Astrocyte (in vitro differentiated cells and primary cell): ENCODE measurements around the gene UBE2QL1. TPM values are rescaled to one million over a fixed set of nuclear protein-coding genes. Genes with fewer than 3 reads are reported as not detected.

Experiments used
- DNase-seq: peaks from one replicate; pipeline ENCODE4 v3.0.0-alpha.2; 2010; ENCODE audit warnings: low read depth
- FAIRE-seq: peaks from 2 replicates; lab custom pipeline; 2011; peaks lifted over from hg19 to GRCh38; lab: Jason Lieb, UNC
- H2AFZ ChIP-seq: 2 replicates; pipeline ENCODE4 v1.6.0; 2012; ENCODE audit warnings: low read depth, low read length, inconsistent platforms
- H3K27ac ChIP-seq: 2 replicates; pipeline ENCODE4 v1.5.1; 2011; ENCODE audit warnings: low read depth, low read length, inconsistent platforms
- H3K27me3 ChIP-seq: 2 replicates; pipeline ENCODE4 v1.6.0; 2011; ENCODE audit warnings: low read length, inconsistent platforms; ENCODE audit not compliant: insufficient read depth
- H3K36me3 ChIP-seq: 2 replicates; pipeline ENCODE4 v1.5.1; 2011; ENCODE audit warnings: low read length, inconsistent platforms; ENCODE audit not compliant: insufficient read depth
- H3K4me1 ChIP-seq: 2 replicates; pipeline ENCODE4 v1.5.1; 2011; ENCODE audit warnings: low read length, inconsistent platforms; ENCODE audit not compliant: insufficient read depth
- H3K4me2 ChIP-seq: 2 replicates; pipeline ENCODE4 v1.6.0; 2012; ENCODE audit warnings: low read length, inconsistent platforms
- H3K4me3 ChIP-seq: 2 replicates; pipeline ENCODE4 v1.5.1; 2011; ENCODE audit warnings: low read depth, mild to moderate bottlenecking, low read length, inconsistent platforms; ENCODE audit not compliant: insufficient read depth
- H3K79me2 ChIP-seq: 2 replicates; pipeline ENCODE4 v1.6.0; 2012; ENCODE audit warnings: mild to moderate bottlenecking, low read length, inconsistent platforms; ENCODE audit not compliant: insufficient read depth
- H3K9ac ChIP-seq: 2 replicates; pipeline ENCODE4 v1.6.0; 2012; ENCODE audit warnings: mild to moderate bottlenecking, low read length, inconsistent platforms
- H3K9me3 ChIP-seq: 2 replicates; pipeline ENCODE4 v1.5.1; 2012; ENCODE audit warnings: low read depth, mild to moderate bottlenecking, low read length, inconsistent platforms; ENCODE audit not compliant: insufficient read depth
- H4K20me1 ChIP-seq: 2 replicates; pipeline ENCODE4 v1.6.0; 2012; ENCODE audit warnings: low read length, inconsistent platforms; ENCODE audit not compliant: insufficient read depth
- H3K27ac Mint-ChIP-seq: one replicate; pipeline ENCODE4 v1.8.0; 2021; ENCODE audit warnings: mild to moderate bottlenecking, mixed read lengths; ENCODE audit not compliant: unreplicated experiment
- H3K27me3 Mint-ChIP-seq: one replicate; pipeline ENCODE4 v1.8.0; 2021; ENCODE audit warnings: low read depth, mixed read lengths; ENCODE audit not compliant: unreplicated experiment
- H3K36me3 Mint-ChIP-seq: one replicate; pipeline ENCODE4 v1.8.0; 2021; ENCODE audit warnings: low read depth, mixed read lengths; ENCODE audit not compliant: unreplicated experiment
- H3K4me1 Mint-ChIP-seq: one replicate; pipeline ENCODE4 v1.8.0; 2021; ENCODE audit warnings: low read depth, mixed read lengths; ENCODE audit not compliant: unreplicated experiment
- H3K4me3 Mint-ChIP-seq: one replicate; pipeline ENCODE4 v1.8.0; 2021; ENCODE audit warnings: mild to moderate bottlenecking, moderate library complexity, mixed read lengths; ENCODE audit not compliant: unreplicated experiment
- H3K9me3 Mint-ChIP-seq: one replicate; pipeline ENCODE4 v1.8.0; 2021; ENCODE audit warnings: mild to moderate bottlenecking, mixed read lengths; ENCODE audit not compliant: unreplicated experiment
- CTCF ChIP-seq: IDR thresholded peaks from 2 replicates; pipeline ENCODE4 v1.5.1; 2011; ENCODE audit warnings: low read depth, mild to moderate bottlenecking, inconsistent platforms, low read length, moderate library complexity; ENCODE audit not compliant: insufficient read depth
- EZH2 ChIP-seq: IDR thresholded peaks from 2 replicates; pipeline ENCODE4 v1.6.1; 2012; ENCODE audit warnings: mild to moderate bottlenecking, low read length, inconsistent platforms; ENCODE audit not compliant: insufficient read depth
- total RNA-seq: library from RNA; stranded (reverse); gene quantifications from 2 replicates; pipeline ENCODE4 v1.2.1, GENCODE V29; 2021

Gene UBE2QL1
- total RNA-seq, 1 donor from 2014 or later = 0.50 TPM

DNA sequence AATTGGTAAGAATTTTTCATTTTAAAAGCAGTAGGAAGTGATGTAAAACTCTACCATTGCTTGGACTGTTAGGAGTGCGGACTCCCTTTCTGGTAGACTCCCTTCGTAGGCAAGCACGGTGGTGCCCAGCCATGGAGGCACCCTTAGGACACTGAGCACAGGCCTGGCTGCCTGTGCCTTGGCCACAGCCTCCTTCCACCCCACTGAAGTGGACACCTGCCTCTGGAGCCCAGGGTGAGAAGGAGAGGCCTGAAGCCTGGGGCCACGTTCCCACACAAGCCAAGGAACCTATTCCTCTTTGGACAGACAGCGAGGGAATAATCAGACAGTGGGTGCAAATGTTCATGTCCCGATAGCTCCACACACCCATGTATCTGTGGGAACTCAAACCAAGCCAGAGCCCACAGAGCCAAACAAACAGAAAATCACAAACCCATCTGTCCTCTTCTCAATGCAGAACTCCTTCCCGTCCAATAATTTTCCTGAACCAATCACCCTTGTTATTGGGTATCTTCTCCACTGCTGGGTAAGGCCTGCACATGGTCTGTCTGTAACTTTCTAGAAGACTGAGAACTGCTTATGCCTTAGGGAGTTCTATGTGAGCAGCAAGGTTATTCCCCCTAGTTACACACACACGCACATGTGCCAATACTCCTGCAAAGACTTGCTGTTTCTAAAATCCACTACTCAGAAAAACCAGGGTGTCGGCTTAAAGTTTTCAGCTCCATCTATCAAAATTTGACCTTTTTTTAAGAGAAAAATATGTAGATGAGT lies 45.2 kb downstream of the UBE2QL1 start:
- no peaks in the 10 kb centered on the region for H3K4me1 ChIP-seq
- no peaks in the 10 kb centered on the region for H3K79me2 ChIP-seq
- no peaks in the 10 kb centered on the region for H3K36me3 Mint-ChIP-seq
- no peaks in the 10 kb centered on the region for H3K9me3 Mint-ChIP-seq
- no peak for TF ChIP-seq CTCF
- TF ChIP-seq EZH2 = no peak
- no peak overlapping the region for H3K27ac Mint-ChIP-seq
- H3K27me3 Mint-ChIP-seq = peaks cover 44% of the 10 kb centered on the region
- H2AFZ ChIP-seq = no peak overlapping the region
- H3K27ac ChIP-seq = no peak overlapping the region
- H3K4me3 Mint-ChIP-seq = no peak overlapping the region
- H3K4me3 ChIP-seq = no peak overlapping the region
- DNase-seq = no peak
- peaks cover 6% of the 10 kb centered on the region for H3K4me1 Mint-ChIP-seq
- no peak overlapping the region for H3K4me2 ChIP-seq
- no peaks in the 10 kb centered on the region for H3K36me3 ChIP-seq
- no peak for FAIRE-seq
- H3K27me3 ChIP-seq = no peaks in the 10 kb centered on the region
- H3K9me3 ChIP-seq = no peaks in the 10 kb centered on the region
- H3K9ac ChIP-seq = no peak overlapping the region
- no peaks in the 10 kb centered on the region for H4K20me1 ChIP-seq

- Mint-ChIP-seq H3K9me3 (no peaks in the 10 kb centered on the region), H3K4me3 (no peak overlapping the region), H3K27me3 (peaks cover 41% of the 10 kb centered on the region), H3K27ac (no peak overlapping the region), H3K4me1 (peaks cover 9% of the 10 kb centered on the region), H3K36me3 (no peaks in the 10 kb centered on the region)
- Histone ChIP-seq H3K27me3 (no peaks in the 10 kb centered on the region), H3K4me3 (no peak overlapping the region), H4K20me1 (no peaks in the 10 kb centered on the region), H3K4me2 (no peak overlapping the region), H3K79me2 (no peaks in the 10 kb centered on the region), H3K27ac (no peak overlapping the region), H2AFZ (no peak overlapping the region), H3K9ac (no peak overlapping the region), H3K36me3 (no peaks in the 10 kb centered on the region), H3K9me3 (no peaks in the 10 kb centered on the region), H3K4me1 (no peaks in the 10 kb centered on the region)
- no peak for TF ChIP-seq CTCF
- no peak for TF ChIP-seq EZH2
- no peak for FAIRE-seq
- DNase-seq = no peak
These were observed 46.3 kb downstream of the UBE2QL1 start for GRCh38 chr5:6494939-6495338.
